Upper lobe of right lung (tissue), 1 donor: ENCODE data around the gene PRDM10. TPM values are rescaled to one million over a fixed set of nuclear protein-coding genes. Genes with fewer than 3 reads are reported as not detected.

ENCODE experiments used
- ATAC-seq: fragments of 200-7000 bp; cut with Tn5 transposase; one replicate; pipeline ENCODE4 v1.9.1; 2020; ENCODE audit warnings: mild to moderate bottlenecking, moderate library complexity
- DNase-seq: peaks from one replicate; pipeline ENCODE4 v3.0.0-alpha.2; 2020
- H3K27ac ChIP-seq: fragments of 200-600 bp; one replicate; pipeline ENCODE4 v1.8.0; 2022
- H3K27me3 ChIP-seq: fragments of 200-600 bp; one replicate; pipeline ENCODE4 v1.8.0; 2022; ENCODE audit warnings: mild to moderate bottlenecking
- H3K36me3 ChIP-seq: fragments of 200-600 bp; one replicate; pipeline ENCODE4 v1.8.0; 2022
- H3K4me1 ChIP-seq: fragments of 200-600 bp; one replicate; pipeline ENCODE4 v1.8.0; 2022
- H3K4me3 ChIP-seq: fragments of 200-600 bp; one replicate; pipeline ENCODE4 v1.8.0; 2022; ENCODE audit warnings: mild to moderate bottlenecking
- H3K9me3 ChIP-seq: fragments of 200-600 bp; one replicate; pipeline ENCODE4 v1.8.0; 2022
- CTCF ChIP-seq: fragments of 200-600 bp; IDR thresholded peaks from one replicate; pipeline ENCODE4 v1.8.0; 2022; ENCODE audit warnings: antibody characterized with exemption
- intact Hi-C: fragments of 100-400 bp; cut with DNase I; formaldehyde crosslinking; loops from one replicate; pipeline ENCODE4 v1.11.0; 2022
- total RNA-seq: library from RNA; stranded (reverse); fragmentation: NEBNext Ultra II Directional; extraction: Animal tissue kit (Norgen Biotek cat#: 25700); gene quantifications from one replicate; pipeline ENCODE4 v1.2.1, GENCODE V29; 2021
- donor health status: DM: no; HTN: yes; CAD: no; lungs with severe emphysema.

The PRDM10 gene
- total RNA-seq, 1 donor from 2014 or later, result 15.7 TPM

GRCh38 chr11:129996113-129996870 is 6.3 kb downstream of the PRDM10 start:
- DNase-seq (no peak), ATAC-seq (no peak)
- H3K36me3 ChIP-seq, result no peaks in the 10 kb centered on the region
- intact Hi-C loops, result no loop called here
- peaks cover 7% of the 10 kb centered on the region for H3K4me1 ChIP-seq
- H3K27ac ChIP-seq, result no peak overlapping the region
- H3K4me3 ChIP-seq, result no peak overlapping the region
- no peak for TF ChIP-seq CTCF
- no peaks in the 10 kb centered on the region for H3K9me3 ChIP-seq
- no peaks in the 10 kb centered on the region for H3K27me3 ChIP-seq

DNA sequence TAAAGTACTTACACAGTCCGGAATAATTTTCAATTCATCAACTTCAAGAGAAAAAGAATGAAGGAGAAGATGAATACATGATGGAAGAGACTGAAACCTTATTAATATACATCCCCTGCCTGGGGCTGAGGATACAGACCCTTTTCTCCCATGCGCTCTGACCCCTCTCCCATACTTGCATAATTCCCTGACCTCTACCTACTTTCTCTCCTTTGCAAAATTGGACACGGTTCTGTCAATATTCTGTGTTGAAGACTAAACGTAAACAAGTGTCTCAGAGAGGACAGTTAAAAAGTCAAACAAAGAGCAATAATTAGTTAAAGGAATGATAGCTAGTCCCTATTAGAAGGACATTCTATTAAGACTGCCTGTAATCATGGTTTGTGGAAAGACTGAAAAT is 7.5 kb downstream of the PRDM10 start:
- H3K4me3 ChIP-seq, result no peak overlapping the region
- no peaks in the 10 kb centered on the region for H3K36me3 ChIP-seq
- H3K27ac ChIP-seq, result no peak overlapping the region
- H3K27me3 ChIP-seq, result no peaks in the 10 kb centered on the region
- TF ChIP-seq CTCF, result no peak
- ATAC-seq, result no peak
- no peaks in the 10 kb centered on the region for H3K4me1 ChIP-seq
- intact Hi-C loops, result no loop called here
- H3K9me3 ChIP-seq, result no peaks in the 10 kb centered on the region
- no peak for DNase-seq

- Histone ChIP-seq H3K27me3 (no peaks in the 10 kb centered on the region), H3K36me3 (no peaks in the 10 kb centered on the region), H3K4me1 (no peaks in the 10 kb centered on the region), H3K4me3 (no peak overlapping the region), H3K27ac (no peak overlapping the region), H3K9me3 (no peaks in the 10 kb centered on the region)
- peak; percentile 37 for TF ChIP-seq CTCF
- DNase-seq (no peak), ATAC-seq (peak; percentile 92)
- intact Hi-C loops, result no loop called here
Measured at GRCh38 chr11:129992161-129992944, 10.3 kb downstream of the PRDM10 start.

- TF ChIP-seq CTCF, result no peak
- Histone ChIP-seq H3K9me3 (no peaks in the 10 kb centered on the region), H3K4me1 (no peaks in the 10 kb centered on the region), H3K4me3 (no peak overlapping the region), H3K27me3 (no peaks in the 10 kb centered on the region), H3K27ac (no peak overlapping the region), H3K36me3 (no peaks in the 10 kb centered on the region)
- intact Hi-C loops, result no loop called here
- DNase-seq (peak; percentile 16), ATAC-seq (no peak)
Measured at GRCh38 chr11:129989149-129989813, 13.4 kb downstream of the PRDM10 start.

DNA sequence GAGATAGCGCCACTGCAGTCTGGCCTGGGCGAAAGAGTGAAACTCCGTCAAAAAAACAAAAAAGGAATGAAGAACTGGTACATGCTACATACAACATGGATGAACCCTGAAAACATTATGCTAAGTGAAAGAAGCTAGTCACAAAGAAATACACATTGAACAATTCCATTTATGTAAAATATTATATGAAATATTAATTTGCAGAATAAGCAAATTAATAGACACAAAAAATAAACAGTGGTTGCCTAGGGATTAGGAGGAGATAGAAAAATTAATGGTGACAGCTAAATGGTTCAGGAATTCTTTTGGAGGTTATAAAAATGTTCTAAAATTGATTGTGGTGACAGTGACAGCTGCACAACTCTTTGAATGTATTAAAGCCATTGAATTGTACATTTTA is 14.7 kb downstream of the PRDM10 start:
- Histone ChIP-seq H3K27me3 (no peaks in the 10 kb centered on the region), H3K9me3 (no peaks in the 10 kb centered on the region), H3K4me3 (no peak overlapping the region), H3K4me1 (no peaks in the 10 kb centered on the region), H3K27ac (no peak overlapping the region), H3K36me3 (no peaks in the 10 kb centered on the region)
- intact Hi-C loops, result no loop called here
- no peak for TF ChIP-seq CTCF
- DNase-seq, result no peak
- ATAC-seq, result no peak
